HepG2 (cell line): ENCODE measurements around the gene IRGQ. TPM values are rescaled to one million over a fixed set of nuclear protein-coding genes. Genes with fewer than 3 reads are reported as not detected.
A peak's percentile ranks its signal among the peaks of the same experiment; 100 is the strongest.

Experiments
- ATAC-seq: fragments of 200-7000 bp; cut with Tn5 transposase; 3 replicates; pipeline ENCODE4 v1.9.1; 2020; ENCODE audit warnings: mild to moderate bottlenecking, moderate library complexity
- BruUV-seq: library from RNA; stranded (reverse); fragments of 400-500 nt; replicated peaks from 2 replicates; lab custom pipeline; 2021; lab: Mats Ljungman, UMichigan
- CTCF ChIA-PET: fragments of 300-600 bp; formaldehyde crosslinking; extraction: SDS; loops from one replicate; lab custom pipeline; 2021; ENCODE audit warnings: low total read pairs, inconsistent platforms, low intra/inter-chr PET ratio; lab: Yijun Ruan, JAX
- POLR2A ChIA-PET: fragments of 350-600 bp; sonication (Branson Sonifier 250); formaldehyde crosslinking; loops from one replicate; lab custom pipeline; 2020; ENCODE audit warnings: antibody characterized with exemption, inconsistent platforms; lab: Yijun Ruan, JAX
- DNase-seq: peaks from one replicate; pipeline ENCODE4 v3.0.0-alpha.2; 2015; ENCODE audit warnings: low spot score
- FAIRE-seq: peaks from 3 replicates; lab custom pipeline; 2011; peaks lifted over from hg19 to GRCh38; lab: Jason Lieb, UNC
- H2AFZ ChIP-seq: one replicate; pipeline ENCODE4 v1.6.1; 2011; ENCODE audit warnings: low read length, inconsistent platforms
- H3K27ac ChIP-seq: fragments of 300-600 bp; 3 replicates; pipeline ENCODE4 v1.8.0; 2011; ENCODE audit warnings: mixed run types, mild to moderate bottlenecking, mixed read lengths, low read length, inconsistent platforms; ENCODE audit not compliant: insufficient read depth; ENCODE audit errors: extremely low read length
- H3K27me3 ChIP-seq, 2 experiments: fragments of 200-600 bp in 1 of 2; 2 replicates in 1 of 2; 3 replicates in 1 of 2; pipeline versions ENCODE4 v1.6.0 to v1.8.0; 2011; ENCODE audit warnings: low read length in 2 of 2, mild to moderate bottlenecking in 2 of 2, moderate library complexity in 2 of 2, inconsistent platforms in 1 of 2; ENCODE audit not compliant: insufficient read depth in 2 of 2, control insufficient read depth in 1 of 2
- H3K36me3 ChIP-seq, 2 experiments: fragments of 200-600 bp in 1 of 2; replicated peaks in 1 of 2; 2 replicates in 1 of 2; 3 replicates in 1 of 2; pipeline versions ENCODE4 v1.5.1 to v1.8.0; 2011; ENCODE audit warnings: low read length in 2 of 2, inconsistent platforms in 1 of 2; ENCODE audit not compliant: insufficient read depth in 2 of 2, control insufficient read depth in 1 of 2
- H3K4me1 ChIP-seq: 2 replicates; pipeline ENCODE4 v1.5.1; 2012; ENCODE audit warnings: low read length, inconsistent platforms; ENCODE audit not compliant: insufficient read depth
- H3K4me2 ChIP-seq: 2 replicates; pipeline ENCODE4 v1.6.0; 2011; ENCODE audit warnings: low read depth, low read length, inconsistent platforms
- H3K4me3 ChIP-seq, 3 experiments: fragments of 200-600 bp in 1 of 3; sonication (generic), shearing (Covaris generic) in 1 of 3; replicated peaks in 1 of 3; 2 replicates each; pipeline ENCODE4 v1.5.1; 2011 to 2016; ENCODE audit warnings: low read length in 3 of 3, inconsistent platforms in 2 of 3, low read depth in 2 of 3, mild to moderate bottlenecking in 2 of 3, control low read depth in 1 of 3, mixed read lengths in 1 of 3; ENCODE audit not compliant: insufficient read depth in 1 of 3
- H3K79me2 ChIP-seq: one replicate; pipeline ENCODE4 v1.6.1; 2011; ENCODE audit warnings: low read length, inconsistent platforms; ENCODE audit not compliant: insufficient read depth
- H3K9ac ChIP-seq: 2 replicates; pipeline ENCODE4 v1.6.0; 2011; ENCODE audit warnings: mild to moderate bottlenecking, low read depth, low read length, inconsistent platforms; ENCODE audit not compliant: insufficient read depth
- H3K9me3 ChIP-seq: 2 replicates; pipeline ENCODE4 v1.5.1; 2012; ENCODE audit warnings: mild to moderate bottlenecking, low read length
- H4K20me1 ChIP-seq: 2 replicates; pipeline ENCODE4 v1.6.0; 2011; ENCODE audit warnings: inconsistent platforms, mild to moderate bottlenecking, low read length, moderate library complexity; ENCODE audit not compliant: insufficient read depth
- CHD4 ChIP-seq: fragments of 200-600 bp; sonication (generic); IDR thresholded peaks from 2 replicates; pipeline ENCODE4 v1.7.0; 2017; ENCODE audit warnings: mild to moderate bottlenecking, low read length, borderline replicate concordance
- EP300 ChIP-seq, 3 experiments: sonication (generic) in 1 of 3; formaldehyde crosslinking in 1 of 3; IDR thresholded peaks; 2 replicates each; pipeline versions ENCODE4 v1.5.1 to v1.6.1; 2011 to 2020; ENCODE audit warnings: low read depth in 2 of 3, low read length in 2 of 3, borderline replicate concordance in 1 of 3, improper control_type of control experiment in 1 of 3, mild to moderate bottlenecking in 1 of 3, missing genetic modification reagents in 1 of 3, moderate library complexity in 1 of 3
- TMF1 ChIP-seq: sonication (generic); formaldehyde crosslinking; IDR thresholded peaks from 2 replicates; pipeline ENCODE4 v1.8.1; 2022; ENCODE audit warnings: low read depth, missing genetic modification reagents
- ZNF460 ChIP-seq: sonication (generic); formaldehyde crosslinking; IDR thresholded peaks from 2 replicates; pipeline ENCODE4 v1.5.1; 2020; ENCODE audit warnings: missing genetic modification reagents, mild to moderate bottlenecking, borderline replicate concordance
- ZNF629 ChIP-seq: sonication (generic); formaldehyde crosslinking; conservative IDR thresholded peaks from 2 replicates; pipeline ENCODE4 v1.5.0; 2020; ENCODE audit warnings: missing genetic modification reagents
- WGBS: methylation state at CpG from one replicate; pipeline ENCODE4 v1.1.6; 2017; ENCODE audit warnings: low lambda C conversion rate; 5-methylcytosine and 5-hydroxymethylcytosine counted together
- in situ Hi-C: cut with HindIII; loops from 2 replicates; pipeline ENCODE4 v1.10.0; 2017; ENCODE audit warnings: low pct_unique_long_range_greater_than_20kb; ENCODE audit not compliant: extremely low pct_ligation_motif_present
- intact Hi-C: fragments of 100-400 bp; cut with micrococcal nuclease; formaldehyde crosslinking; loops from one replicate; pipeline ENCODE4 v1.10.0; 2022; ENCODE audit not compliant: unreplicated experiment
- polyA plus RNA-seq, 8 experiments: library from polyadenylated mRNA; depleted of rRNA in 3 of 8; stranded (reverse) in 7 of 8; unstranded in 1 of 8; fragments of >200 nt; fragmentation: Illumina TruSeq in 4 of 8; extraction: Trizol in 4 of 8; gene quantifications; 2 replicates each; pipeline versions ENCODE4 v1.2.1 to v1.2.3, GENCODE V29; 2011 to 2016; ENCODE audit warnings: low read depth in 4 of 8, missing spikeins in 1 of 8, mixed read lengths in 1 of 8; ENCODE audit not compliant: insufficient read depth in 1 of 8
- total RNA-seq, 5 experiments: library from RNA; depleted of rRNA; stranded (reverse); fragments of >200 nt; fragmentation: Illumina TruSeq; extraction: Trizol; gene quantifications; 2 replicates each; pipeline ENCODE4 v1.2.3, GENCODE V29; 2016; ENCODE audit warnings: low read depth in 1 of 5
- TF ChIP-seq, protein P1 (sequence below): sonication (generic); formaldehyde crosslinking; conservative IDR thresholded peaks from 2 replicates; pipeline ENCODE4 v1.4.0; 2020; ENCODE audit warnings: missing genetic modification reagents
- TF ChIP-seq, protein P2 (sequence below): sonication (generic); formaldehyde crosslinking; IDR thresholded peaks from 2 replicates; pipeline ENCODE4 v1.4.0; 2020; ENCODE audit warnings: missing genetic modification reagents

The IRGQ gene
- total and polyA plus RNA-seq, 2 of the 13 experiments (the other 11 are each of a cell fraction or from before 2014, with no cell fraction given), result 11.6 to 12.4 TPM

DNA sequence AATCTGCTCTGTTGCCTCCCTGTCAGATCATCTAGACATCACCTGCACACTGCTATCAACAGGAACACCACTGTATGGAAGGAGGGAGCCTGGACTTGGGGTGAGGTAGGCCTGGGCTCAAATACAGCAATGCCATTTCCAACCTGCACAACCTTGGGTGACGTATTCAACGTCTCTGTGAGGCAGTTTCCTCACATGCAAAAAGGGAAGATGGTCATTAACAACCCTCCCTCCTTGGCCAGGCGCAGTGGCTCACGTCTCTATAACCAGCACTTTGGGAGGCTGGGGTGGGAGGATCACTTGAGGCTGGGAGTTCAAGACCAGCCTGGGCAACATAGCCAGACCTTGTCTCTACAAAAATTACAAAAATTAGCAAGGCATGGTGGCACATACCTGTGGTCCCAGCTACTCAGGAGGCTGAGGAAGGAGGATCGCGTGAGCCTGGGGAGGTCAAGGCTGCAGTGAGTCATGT, 33.7 kb downstream of the IRGQ start (continued):
- TF ChIP-seq ZNF460 (CRISPR knock-in tag) (no peak), TMF1 (no peak)
- TF ChIP-seq, protein P1, sequence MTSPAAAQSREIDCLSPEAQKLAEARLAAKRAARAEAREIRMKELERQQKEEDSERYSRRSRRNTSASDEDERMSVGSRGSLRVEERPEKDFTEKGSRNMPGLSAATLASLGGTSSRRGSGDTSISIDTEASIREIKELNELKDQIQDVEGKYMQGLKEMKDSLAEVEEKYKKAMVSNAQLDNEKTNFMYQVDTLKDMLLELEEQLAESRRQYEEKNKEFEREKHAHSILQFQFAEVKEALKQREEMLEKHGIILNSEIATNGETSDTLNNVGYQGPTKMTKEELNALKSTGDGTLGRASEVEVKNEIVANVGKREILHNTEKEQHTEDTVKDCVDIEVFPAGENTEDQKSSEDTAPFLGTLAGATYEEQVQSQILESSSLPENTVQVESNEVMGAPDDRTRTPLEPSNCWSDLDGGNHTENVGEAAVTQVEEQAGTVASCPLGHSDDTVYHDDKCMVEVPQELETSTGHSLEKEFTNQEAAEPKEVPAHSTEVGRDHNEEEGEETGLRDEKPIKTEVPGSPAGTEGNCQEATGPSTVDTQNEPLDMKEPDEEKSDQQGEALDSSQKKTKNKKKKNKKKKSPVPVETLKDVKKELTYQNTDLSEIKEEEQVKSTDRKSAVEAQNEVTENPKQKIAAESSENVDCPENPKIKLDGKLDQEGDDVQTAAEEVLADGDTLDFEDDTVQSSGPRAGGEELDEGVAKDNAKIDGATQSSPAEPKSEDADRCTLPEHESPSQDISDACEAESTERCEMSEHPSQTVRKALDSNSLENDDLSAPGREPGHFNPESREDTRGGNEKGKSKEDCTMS (CRISPR knock-in tag), result no peak

DNA sequence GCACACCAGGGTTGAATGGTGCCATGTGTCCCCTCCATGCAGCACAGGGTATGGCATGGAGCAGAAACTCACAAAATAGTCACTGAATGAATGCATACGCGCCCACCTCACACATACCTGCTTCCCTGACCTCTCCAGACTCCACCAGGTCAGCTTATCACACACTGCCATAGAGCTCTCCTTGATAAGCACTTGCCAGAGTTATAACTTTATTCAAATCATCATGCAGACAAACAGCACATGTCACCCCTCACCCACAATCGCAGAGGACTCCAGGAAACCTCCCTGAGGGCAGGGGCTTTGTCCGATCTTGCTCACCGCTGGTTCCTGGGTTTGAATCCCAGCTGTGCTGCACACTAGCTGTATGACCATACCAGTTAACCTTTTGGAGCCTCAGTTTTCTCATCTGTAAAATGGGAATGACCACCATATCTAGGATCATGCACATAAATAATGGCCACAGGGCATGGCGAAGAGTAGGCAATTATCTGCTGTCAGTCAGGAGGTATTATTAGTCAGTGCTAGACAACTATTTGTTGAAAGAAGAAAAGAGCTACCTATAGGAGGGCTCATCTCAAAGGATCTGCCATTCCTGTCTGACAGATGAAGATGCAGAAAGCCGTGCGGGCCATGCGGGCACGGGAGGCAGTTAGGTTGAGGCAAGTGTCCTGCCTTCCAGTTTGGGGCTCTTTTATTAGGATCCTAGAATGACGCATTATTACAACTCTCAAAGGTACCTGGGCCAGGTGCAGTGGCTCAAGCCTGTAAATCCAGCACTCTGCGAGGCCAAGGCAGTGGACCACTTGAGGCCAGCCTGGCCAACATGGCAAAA, 34.6 kb downstream of the IRGQ start:
- ATAC-seq (no peak), FAIRE-seq (no peak), DNase-seq (no peak)
- Histone ChIP-seq H3K4me3 (no peak overlapping the region), H4K20me1 (no peaks in the 10 kb centered on the region), H3K36me3 (peaks cover 1 to 24% of the 10 kb centered on the region in 2 experiments; a peak in 4 of 5 replicates), H3K9ac (no peak overlapping the region), H3K27ac (no peak overlapping the region), H2AFZ (no peak overlapping the region), H3K4me1 (no peaks in the 10 kb centered on the region), H3K79me2 (no peaks in the 10 kb centered on the region), H3K27me3 (no peaks in the 10 kb centered on the region), H3K4me2 (no peak overlapping the region), H3K9me3 (no peaks in the 10 kb centered on the region)
- in situ Hi-C loops, result no loop called here
- POLR2A ChIA-PET, result no interaction called here
- 98% methylated on average over 11 of the region's 12 CpGs for WGBS
- intact Hi-C loops, result no loop called here
- BruUV-seq, result no TSS peak
- TF ChIP-seq EP300 (IDR thresholded peaks at IDR 0.05; ENCODE audit: low read depth in 2 of 2, low read length in 2 of 2) (no peak), EP300 (CRISPR knock-in tag; IDR thresholded peaks at IDR 0.05; ENCODE audit: borderline replicate concordance) (no peak), CHD4 (peak; percentile 50; the same call in 1 of the 2 replicates), ZNF629 (peak; percentile 85)
- TF ChIP-seq, protein P2, sequence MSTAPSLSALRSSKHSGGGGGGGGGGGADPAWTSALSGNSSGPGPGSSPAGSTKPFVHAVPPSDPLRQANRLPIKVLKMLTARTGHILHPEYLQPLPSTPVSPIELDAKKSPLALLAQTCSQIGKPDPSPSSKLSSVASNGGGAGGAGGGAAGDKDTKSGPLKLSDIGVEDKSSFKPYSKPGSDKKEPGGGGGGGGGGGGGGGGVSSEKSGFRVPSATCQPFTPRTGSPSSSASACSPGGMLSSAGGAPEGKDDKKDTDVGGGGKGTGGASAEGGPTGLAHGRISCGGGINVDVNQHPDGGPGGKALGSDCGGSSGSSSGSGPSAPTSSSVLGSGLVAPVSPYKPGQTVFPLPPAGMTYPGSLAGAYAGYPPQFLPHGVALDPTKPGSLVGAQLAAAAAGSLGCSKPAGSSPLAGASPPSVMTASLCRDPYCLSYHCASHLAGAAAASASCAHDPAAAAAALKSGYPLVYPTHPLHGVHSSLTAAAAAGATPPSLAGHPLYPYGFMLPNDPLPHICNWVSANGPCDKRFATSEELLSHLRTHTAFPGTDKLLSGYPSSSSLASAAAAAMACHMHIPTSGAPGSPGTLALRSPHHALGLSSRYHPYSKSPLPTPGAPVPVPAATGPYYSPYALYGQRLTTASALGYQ, result no peak
- CTCF ChIA-PET, result interaction anchor here (0.5 kb wide), 1 partner anchor 896 kb away, joined by 3 read pairs; no protein-coding TSS in a partner anchor
